Measurements from ENCODE around the gene TBC1D10B.

TBC1D10B gene

DNA sequence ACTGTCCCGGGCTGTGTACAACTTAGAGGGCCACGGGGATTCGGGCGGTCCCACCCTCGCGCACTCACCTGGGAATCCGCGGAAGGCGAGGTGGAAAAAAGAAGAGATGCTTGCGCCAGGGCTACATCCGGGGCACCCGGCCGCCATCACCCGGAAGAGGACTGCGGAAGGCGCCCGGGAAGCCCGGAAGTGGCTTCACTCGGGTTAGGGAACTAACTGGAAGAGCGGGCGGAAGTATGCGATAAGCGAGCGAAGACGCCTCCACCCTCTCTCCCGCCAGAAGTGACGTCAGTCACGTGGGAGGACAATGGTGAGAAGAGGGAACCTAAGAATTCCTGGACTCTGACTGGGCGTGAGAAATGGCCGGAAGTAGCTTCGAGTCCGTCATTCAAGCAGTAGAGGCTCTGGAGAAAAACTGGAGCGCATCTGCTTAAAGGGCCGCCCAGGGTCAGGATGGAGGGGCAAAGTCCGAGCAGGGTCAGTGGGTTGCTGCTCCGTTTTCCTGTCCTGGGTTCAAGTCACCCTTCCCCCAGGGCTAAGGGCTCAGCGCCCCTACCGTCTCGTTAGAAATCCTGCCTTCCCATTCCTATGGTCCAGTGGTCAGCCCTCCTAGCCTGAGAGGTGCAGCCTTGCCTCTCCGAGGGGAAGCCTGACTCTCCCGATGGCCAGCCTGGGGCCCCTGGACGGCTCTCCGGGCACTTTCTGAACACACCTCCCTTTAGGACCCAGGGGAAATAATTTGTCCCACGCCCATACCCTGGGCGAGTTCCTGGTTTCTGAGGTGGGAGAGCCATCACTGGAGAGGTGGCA, 14.9 kb downstream of the TBC1D10B start, which contains the start of gene CD2BP2:
TSS of gene CD2BP2 (minus strand) at position 165 of the 810 bp plus-strand sequence. CDS start 627 bp downstream, outside the sequence.
- Histone ChIP-seq H3K36me3 (ENCODE audit: control insufficient read depth in 1 of 2, insufficient read depth in 2 of 2, low read length in 2 of 2) (peaks cover 68 to 73% of the 10 kb centered on the region in 2 experiments), H2BK12ac (ENCODE audit: low read length) (peak within 1 kb of the TSS; percentile 29), H3K79me2 (ENCODE audit: control insufficient read depth, insufficient read depth, low read length, poor library complexity) (peaks cover 10% of the 10 kb centered on the region), H3K14ac (ENCODE audit: low read length) (peak within 1 kb of the TSS; percentile 89), H3K23ac (ENCODE audit: low read length) (no peak within 1 kb of the TSS), H3K18ac (ENCODE audit: low read length) (peak within 1 kb of the TSS; percentile 86), H2AFZ (ENCODE audit: insufficient read depth, low read length, poor library complexity) (peak within 1 kb of the TSS; percentile 58), H2AK5ac (ENCODE audit: low read length) (peak within 1 kb of the TSS; percentile 69), H3K4me3 (ENCODE audit: low read depth, low read length) (peak within 1 kb of the TSS; percentile 98), H3K4me2 (ENCODE audit: low read length) (peak within 1 kb of the TSS; percentile 58), H2BK120ac (ENCODE audit: insufficient read depth, low read length, poor library complexity) (peak within 1 kb of the TSS; percentile 82), H2BK5ac (ENCODE audit: low read depth, low read length, poor library complexity) (peak within 1 kb of the TSS; percentile 87), H4K12ac (ENCODE audit: low read depth, low read length) (peak within 1 kb of the TSS; percentile 86), H3K4ac (ENCODE audit: low read depth, low read length) (peak within 1 kb of the TSS; percentile 77), H3K79me1 (ENCODE audit: low read length) (peaks cover 15% of the 10 kb centered on the region), H3K27ac (ENCODE audit: low read depth, low read length) (peak within 1 kb of the TSS; percentile 79), H3K9ac (ENCODE audit: low read length) (peak within 1 kb of the TSS; percentile 99), H3K9me3 (ENCODE audit: insufficient read depth, low read depth, low read length) (no peaks in the 10 kb centered on the region), H3K27me3 (ENCODE audit: insufficient read depth, low read length) (no peaks in the 10 kb centered on the region), H3K4me1 (ENCODE audit: control insufficient read depth in 1 of 2, insufficient read depth in 2 of 2, low read length in 2 of 2) (peaks cover 19 to 20% of the 10 kb centered on the region in 2 experiments), H4K8ac (ENCODE audit: low read depth, low read length) (peak within 1 kb of the TSS; percentile 90), H4K91ac (ENCODE audit: low read depth, low read length) (peak within 1 kb of the TSS; percentile 93)
- no CpG with 5 or more reads among the region's 45 CpGs for WGBS (ENCODE audit: extremely low coverage, insufficient coverage, insufficient read length)
- DNase-seq: peak; percentile 100

DNA sequence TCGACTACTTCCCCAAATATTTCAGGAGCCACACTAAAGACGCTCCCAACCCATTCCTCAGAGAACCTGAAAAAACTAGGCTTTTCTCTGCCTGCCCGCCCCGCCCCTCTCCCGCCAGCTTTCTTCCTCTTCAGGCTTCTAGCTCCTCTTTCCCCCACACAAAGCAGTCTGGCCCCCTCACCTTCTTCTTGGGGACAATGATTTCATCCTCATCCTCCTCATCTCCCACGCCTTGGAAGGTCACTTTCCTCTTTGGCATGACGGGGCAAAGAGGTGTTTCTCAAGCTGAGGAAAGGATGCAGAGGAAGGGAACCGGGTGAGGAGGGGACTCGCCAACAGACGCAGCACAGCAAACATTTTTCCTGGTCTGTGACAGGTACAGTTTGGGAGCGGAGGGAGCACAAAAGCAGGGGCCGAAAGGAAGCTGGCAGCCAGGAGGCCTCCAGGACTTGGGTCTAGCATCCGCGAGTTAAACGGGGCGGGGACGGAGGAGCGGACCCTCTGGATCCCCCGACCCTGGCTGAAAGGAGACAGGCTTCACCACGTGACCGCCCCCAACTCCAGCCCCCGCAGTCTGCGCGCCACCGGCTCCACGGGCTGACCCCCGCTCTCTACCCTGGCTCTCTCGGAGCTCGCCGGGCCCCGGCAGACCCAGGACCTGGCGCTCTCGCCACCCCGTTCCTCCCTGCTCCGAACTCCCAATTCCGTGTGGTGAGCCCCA, 15.7 kb downstream of the TBC1D10B start:
- Histone ChIP-seq H2AFZ (ENCODE audit: insufficient read depth, low read length, poor library complexity) (peak overlapping the region; percentile 19), H3K4me3 (ENCODE audit: low read depth, low read length) (peak overlapping the region; percentile 98), H3K4me1 (ENCODE audit: control insufficient read depth in 1 of 2, insufficient read depth in 2 of 2, low read length in 2 of 2) (peaks cover 18 to 20% of the 10 kb centered on the region in 2 experiments), H2BK5ac (ENCODE audit: low read depth, low read length, poor library complexity) (peak overlapping the region; percentile 66), H3K79me1 (ENCODE audit: low read length) (peaks cover 15% of the 10 kb centered on the region), H3K27me3 (ENCODE audit: insufficient read depth, low read length) (no peaks in the 10 kb centered on the region), H4K12ac (ENCODE audit: low read depth, low read length) (peak overlapping the region; percentile 86), H3K4ac (ENCODE audit: low read depth, low read length) (peak overlapping the region; percentile 77), H3K14ac (ENCODE audit: low read length) (peak overlapping the region; percentile 81), H2BK12ac (ENCODE audit: low read length) (no peak overlapping the region), H3K9ac (ENCODE audit: low read length) (peak overlapping the region; percentile 99), H3K4me2 (ENCODE audit: low read length) (peak overlapping the region; percentile 57), H3K79me2 (ENCODE audit: control insufficient read depth, insufficient read depth, low read length, poor library complexity) (peaks cover 10% of the 10 kb centered on the region), H3K18ac (ENCODE audit: low read length) (peak overlapping the region; percentile 86), H4K8ac (ENCODE audit: low read depth, low read length) (peak overlapping the region; percentile 85), H2AK5ac (ENCODE audit: low read length) (peak overlapping the region; percentile 69), H3K9me3 (ENCODE audit: insufficient read depth, low read depth, low read length) (no peaks in the 10 kb centered on the region), H3K23ac (ENCODE audit: low read length) (no peak overlapping the region), H3K36me3 (ENCODE audit: control insufficient read depth in 1 of 2, insufficient read depth in 2 of 2, low read length in 2 of 2) (peaks cover 72 to 74% of the 10 kb centered on the region in 2 experiments), H3K27ac (ENCODE audit: low read depth, low read length) (peak overlapping the region; percentile 77), H2BK120ac (ENCODE audit: insufficient read depth, low read length, poor library complexity) (peak overlapping the region; percentile 67), H4K91ac (ENCODE audit: low read depth, low read length) (peak overlapping the region; percentile 90)
- DNase-seq: peak in 1 of 2 donors; percentile 37
- no CpG with 5 or more reads among the region's 36 CpGs for WGBS (ENCODE audit: extremely low coverage, insufficient coverage, insufficient read length)

DNA sequence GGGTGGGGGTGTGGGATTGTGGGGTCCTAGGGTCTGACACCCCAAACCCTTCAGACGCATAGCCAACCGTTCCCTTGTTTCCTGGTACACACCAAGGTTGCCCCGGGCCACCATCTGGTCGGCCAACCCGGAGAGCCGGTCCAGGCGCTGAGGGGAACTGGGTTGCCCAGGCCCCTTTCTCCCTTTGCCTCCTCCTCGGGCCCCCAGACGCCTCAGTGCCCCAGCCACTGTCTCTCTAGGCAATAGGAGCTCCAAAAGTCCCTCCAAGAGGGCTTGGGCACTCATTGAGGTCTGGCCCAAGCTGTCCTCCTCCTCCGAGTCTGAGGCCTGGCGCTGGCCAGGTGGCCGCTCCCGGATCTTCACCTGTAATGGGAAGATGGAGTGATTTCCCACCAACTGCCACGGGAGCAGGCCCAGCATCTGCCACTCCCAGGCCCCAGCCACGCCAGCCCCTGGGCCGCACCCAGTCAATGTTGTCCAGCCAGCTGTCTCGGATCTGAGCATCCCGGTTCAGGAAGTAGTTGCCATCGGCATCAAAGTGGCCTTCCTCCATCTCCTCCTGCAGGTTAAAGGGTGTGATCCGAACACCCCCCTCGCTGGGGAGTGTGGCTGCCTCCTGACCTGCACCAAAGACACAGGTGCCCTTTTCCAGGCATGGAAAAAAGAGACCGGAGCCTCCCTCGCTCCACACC, 16.7 kb downstream of the TBC1D10B start:
- Histone ChIP-seq H3K27ac (ENCODE audit: low read depth, low read length) (no peak overlapping the region), H3K4me2 (ENCODE audit: low read length) (peak overlapping the region; percentile 57), H3K27me3 (ENCODE audit: insufficient read depth, low read length) (no peaks in the 10 kb centered on the region), H3K4me3 (ENCODE audit: low read depth, low read length) (no peak overlapping the region), H3K79me1 (ENCODE audit: low read length) (peaks cover 15% of the 10 kb centered on the region), H3K9ac (ENCODE audit: low read length) (no peak overlapping the region), H3K23ac (ENCODE audit: low read length) (no peak overlapping the region), H4K8ac (ENCODE audit: low read depth, low read length) (no peak overlapping the region), H3K18ac (ENCODE audit: low read length) (no peak overlapping the region), H3K9me3 (ENCODE audit: insufficient read depth, low read depth, low read length) (no peaks in the 10 kb centered on the region), H3K36me3 (ENCODE audit: control insufficient read depth in 1 of 2, insufficient read depth in 2 of 2, low read length in 2 of 2) (peaks cover 62 to 64% of the 10 kb centered on the region in 2 experiments), H3K4me1 (ENCODE audit: control insufficient read depth in 1 of 2, insufficient read depth in 2 of 2, low read length in 2 of 2) (peaks cover 13 to 14% of the 10 kb centered on the region in 2 experiments), H2BK5ac (ENCODE audit: low read depth, low read length, poor library complexity) (no peak overlapping the region), H2BK120ac (ENCODE audit: insufficient read depth, low read length, poor library complexity) (no peak overlapping the region), H4K12ac (ENCODE audit: low read depth, low read length) (peak overlapping the region; percentile 13), H3K79me2 (ENCODE audit: control insufficient read depth, insufficient read depth, low read length, poor library complexity) (peaks cover 10% of the 10 kb centered on the region), H2AFZ (ENCODE audit: insufficient read depth, low read length, poor library complexity) (no peak overlapping the region), H4K91ac (ENCODE audit: low read depth, low read length) (no peak overlapping the region), H3K14ac (ENCODE audit: low read length) (no peak overlapping the region), H2BK12ac (ENCODE audit: low read length) (no peak overlapping the region), H3K4ac (ENCODE audit: low read depth, low read length) (peak overlapping the region; percentile 77), H2AK5ac (ENCODE audit: low read length) (no peak overlapping the region)
- whole genome bisulfite sequencing (ENCODE audit: extremely low coverage, insufficient coverage, insufficient read length): no CpG with 5 or more reads among the region's 23 CpGs
- no peak for DNase-seq

Measured in trophoblast cell (in vitro differentiated cells and primary cell).